OCI-LY7 (cell line): ENCODE measurements around the gene DCAF4L1. TPM values are rescaled to one million over a fixed set of nuclear protein-coding genes. Genes with fewer than 3 reads are reported as not detected.

Source experiments
- BruUV-seq: library from RNA; stranded (reverse); fragments of 400-500 nt; replicated peaks from 2 replicates; lab custom pipeline; 2021; lab: Mats Ljungman, UMichigan
- CTCF ChIA-PET: fragments of 300-600 bp; sonication (Branson Sonifier 250); formaldehyde crosslinking; loops from one replicate; lab custom pipeline; 2022; ENCODE audit warnings: antibody characterized with exemption; ENCODE audit not compliant: unreplicated experiment; lab: Charles Lee
- POLR2A ChIA-PET: fragments of 300-600 bp; sonication (Branson Sonifier 250); formaldehyde crosslinking; loops from one replicate; lab custom pipeline; 2022; ENCODE audit warnings: antibody characterized with exemption; lab: Charles Lee
- DNase-seq: peaks from one replicate; pipeline ENCODE4 v3.0.0-alpha.2; 2015; ENCODE audit warnings: low spot score
- H2AFZ ChIP-seq: fragments of 200-600 bp; sonication (generic), shearing (Covaris generic); 2 replicates; pipeline ENCODE4 v1.6.1; 2014; ENCODE audit warnings: mild to moderate bottlenecking, antibody characterized with exemption, low read length, moderate library complexity
- H3K27ac ChIP-seq: fragments of 200-600 bp; sonication (generic); 2 replicates; pipeline ENCODE4 v1.5.1; 2014; ENCODE audit warnings: mixed run types, low read depth, mild to moderate bottlenecking, moderate library complexity, low read length, inconsistent platforms; ENCODE audit not compliant: poor library complexity, severe bottlenecking
- H3K36me3 ChIP-seq: fragments of 200-600 bp; sonication (generic); 2 replicates; pipeline ENCODE4 v1.6.1; 2014; ENCODE audit warnings: mild to moderate bottlenecking, antibody characterized with exemption, low read length, moderate library complexity, mixed read lengths; ENCODE audit not compliant: insufficient read depth
- H3K4me1 ChIP-seq: fragments of 200-600 bp; sonication (generic); 2 replicates; pipeline ENCODE4 v1.5.1; 2014; ENCODE audit warnings: mild to moderate bottlenecking, low read length; ENCODE audit not compliant: insufficient read depth, poor library complexity, severe bottlenecking
- H3K4me2 ChIP-seq: fragments of 200-600 bp; sonication (generic); 2 replicates; pipeline ENCODE4 v1.6.1; 2014; ENCODE audit warnings: mild to moderate bottlenecking, low read length
- H3K4me3 ChIP-seq: fragments of 200-600 bp; sonication (generic); 2 replicates; pipeline ENCODE4 v1.5.1; 2014; ENCODE audit warnings: mild to moderate bottlenecking, low read depth, low read length; ENCODE audit not compliant: poor library complexity, severe bottlenecking
- H3K79me2 ChIP-seq: fragments of 200-600 bp; sonication (generic); 2 replicates; pipeline ENCODE4 v1.6.1; 2016; ENCODE audit warnings: low read depth, mild to moderate bottlenecking, low read length, moderate library complexity, mixed read lengths; ENCODE audit not compliant: insufficient read depth
- H3K9me2 ChIP-seq: fragments of 200-600 bp; sonication (generic); 2 replicates; pipeline ENCODE4 v1.6.1; 2016; ENCODE audit warnings: mild to moderate bottlenecking, low read length, mixed read lengths; ENCODE audit not compliant: insufficient read depth
- H3K9me3 ChIP-seq: fragments of 200-600 bp; sonication (generic); 2 replicates; pipeline ENCODE4 v1.6.1; 2014; ENCODE audit warnings: mild to moderate bottlenecking, mixed run types, low read length, mixed read lengths
- H4K20me1 ChIP-seq: fragments of 200-600 bp; sonication (generic); 2 replicates; pipeline ENCODE4 v1.6.1; 2014; ENCODE audit warnings: mild to moderate bottlenecking, antibody characterized with exemption, low read length, moderate library complexity, mixed read lengths; ENCODE audit not compliant: insufficient read depth
- EZH2phosphoT487 ChIP-seq: fragments of 200-600 bp; sonication (generic); IDR thresholded peaks from 2 replicates; pipeline ENCODE4 v1.6.1; 2018; ENCODE audit warnings: low read depth, borderline replicate concordance, mild to moderate bottlenecking, mixed run types, antibody characterized with exemption, low read length, moderate library complexity, mixed read lengths
- intact Hi-C: fragments of 100-400 bp; cut with micrococcal nuclease; formaldehyde crosslinking; loops from one replicate; pipeline ENCODE4 v1.10.0; 2022; ENCODE audit not compliant: unreplicated experiment
- total RNA-seq, 2 experiments: library from RNA; depleted of rRNA in 1 of 2; stranded (reverse); fragments of >200 nt in 1 of 2; shearing (Covaris generic) in 1 of 2; gene quantifications; 2 replicates each; pipeline ENCODE4 v1.2.3, GENCODE V29; 2014 to 2022
- TF ChIP-seq, protein P1 (sequence below): fragments of 200-600 bp; sonication (generic); conservative IDR thresholded peaks from 2 replicates; pipeline ENCODE4 v1.5.1; 2014; ENCODE audit warnings: mild to moderate bottlenecking, antibody characterized with exemption, low read length, moderate library complexity, mixed read lengths

Gene DCAF4L1
- total RNA-seq, 2 experiments from 2014 or later: 0.09 to 0.30 TPM

DNA sequence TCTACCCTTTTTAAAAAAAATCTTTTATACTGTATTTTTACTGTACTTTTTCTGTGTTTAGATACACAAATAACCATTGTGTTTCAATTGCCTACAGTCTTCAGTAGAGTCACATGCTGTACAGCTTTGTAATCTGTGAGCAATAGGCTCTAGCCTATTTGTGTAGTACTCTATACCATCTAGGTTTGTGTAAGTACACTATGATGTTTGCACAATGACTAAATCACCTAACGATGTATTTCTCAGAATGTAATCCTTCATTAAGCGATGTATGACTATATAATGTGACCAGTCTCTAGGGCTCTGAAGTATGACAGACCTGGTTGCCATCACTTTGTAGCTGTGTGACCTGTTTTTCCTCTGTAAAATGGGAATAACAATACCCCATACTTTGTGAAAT is 14.2 kb upstream of the DCAF4L1 start:
- CTCF ChIA-PET: no interaction called here

DNA sequence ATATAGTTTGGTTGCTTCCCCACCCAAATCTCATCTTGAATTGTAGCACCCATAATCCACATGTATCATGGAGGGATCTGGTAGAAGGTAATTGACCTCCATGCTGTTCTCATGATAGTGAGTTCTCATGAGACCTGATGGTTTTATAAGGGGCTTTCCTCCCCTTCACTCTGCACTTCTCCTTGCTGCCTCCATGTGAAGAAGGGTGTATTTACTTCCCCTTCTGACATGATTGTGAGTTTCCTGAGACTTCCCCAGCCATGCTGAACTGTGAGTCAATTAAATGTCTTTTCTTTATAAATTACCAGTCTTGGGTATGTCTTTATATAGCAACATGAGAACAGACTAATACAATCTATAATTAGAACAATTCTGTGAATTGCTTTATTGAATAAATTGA is 11.9 kb upstream of the DCAF4L1 start:
- no peak overlapping the region for H3K4me3 ChIP-seq
- intact Hi-C loops: no loop called here
- DNase-seq: no peak
- no peak overlapping the region for H2AFZ ChIP-seq
- no peaks in the 10 kb centered on the region for H3K79me2 ChIP-seq
- no peaks in the 10 kb centered on the region for H4K20me1 ChIP-seq
- TF ChIP-seq EZH2phosphoT487: no peak
- TF ChIP-seq, protein P1, sequence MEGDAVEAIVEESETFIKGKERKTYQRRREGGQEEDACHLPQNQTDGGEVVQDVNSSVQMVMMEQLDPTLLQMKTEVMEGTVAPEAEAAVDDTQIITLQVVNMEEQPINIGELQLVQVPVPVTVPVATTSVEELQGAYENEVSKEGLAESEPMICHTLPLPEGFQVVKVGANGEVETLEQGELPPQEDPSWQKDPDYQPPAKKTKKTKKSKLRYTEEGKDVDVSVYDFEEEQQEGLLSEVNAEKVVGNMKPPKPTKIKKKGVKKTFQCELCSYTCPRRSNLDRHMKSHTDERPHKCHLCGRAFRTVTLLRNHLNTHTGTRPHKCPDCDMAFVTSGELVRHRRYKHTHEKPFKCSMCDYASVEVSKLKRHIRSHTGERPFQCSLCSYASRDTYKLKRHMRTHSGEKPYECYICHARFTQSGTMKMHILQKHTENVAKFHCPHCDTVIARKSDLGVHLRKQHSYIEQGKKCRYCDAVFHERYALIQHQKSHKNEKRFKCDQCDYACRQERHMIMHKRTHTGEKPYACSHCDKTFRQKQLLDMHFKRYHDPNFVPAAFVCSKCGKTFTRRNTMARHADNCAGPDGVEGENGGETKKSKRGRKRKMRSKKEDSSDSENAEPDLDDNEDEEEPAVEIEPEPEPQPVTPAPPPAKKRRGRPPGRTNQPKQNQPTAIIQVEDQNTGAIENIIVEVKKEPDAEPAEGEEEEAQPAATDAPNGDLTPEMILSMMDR: no peak
- H3K9me3 ChIP-seq: no peaks in the 10 kb centered on the region
- H3K27ac ChIP-seq: no peak overlapping the region
- CTCF ChIA-PET: no interaction called here
- POLR2A ChIA-PET: no interaction called here
- no peaks in the 10 kb centered on the region for H3K36me3 ChIP-seq
- H3K4me2 ChIP-seq: no peak overlapping the region
- H3K4me1 ChIP-seq: no peaks in the 10 kb centered on the region
- no TSS peak for BruUV-seq
- H3K9me2 ChIP-seq: no peaks in the 10 kb centered on the region

More for the DNA sequence above, 14.2 kb upstream of the DCAF4L1 start:
- H4K20me1 ChIP-seq: no peaks in the 10 kb centered on the region
- H3K27ac ChIP-seq: no peak overlapping the region
- intact Hi-C loops: no loop called here
- BruUV-seq: no TSS peak
- no peaks in the 10 kb centered on the region for H3K4me1 ChIP-seq
- H3K4me3 ChIP-seq: no peak overlapping the region
- no peak for TF ChIP-seq EZH2phosphoT487
- TF ChIP-seq, protein P1: no peak
- no peak overlapping the region for H3K4me2 ChIP-seq
- no peak overlapping the region for H2AFZ ChIP-seq
- H3K9me3 ChIP-seq: no peaks in the 10 kb centered on the region
- no peaks in the 10 kb centered on the region for H3K9me2 ChIP-seq
- no peaks in the 10 kb centered on the region for H3K79me2 ChIP-seq
- POLR2A ChIA-PET: interaction anchor here (2.7 kb wide), 1 partner anchor 9 kb away, joined by 9 read pairs; no protein-coding TSS in a partner anchor
- no peaks in the 10 kb centered on the region for H3K36me3 ChIP-seq
- DNase-seq: no peak

DNA sequence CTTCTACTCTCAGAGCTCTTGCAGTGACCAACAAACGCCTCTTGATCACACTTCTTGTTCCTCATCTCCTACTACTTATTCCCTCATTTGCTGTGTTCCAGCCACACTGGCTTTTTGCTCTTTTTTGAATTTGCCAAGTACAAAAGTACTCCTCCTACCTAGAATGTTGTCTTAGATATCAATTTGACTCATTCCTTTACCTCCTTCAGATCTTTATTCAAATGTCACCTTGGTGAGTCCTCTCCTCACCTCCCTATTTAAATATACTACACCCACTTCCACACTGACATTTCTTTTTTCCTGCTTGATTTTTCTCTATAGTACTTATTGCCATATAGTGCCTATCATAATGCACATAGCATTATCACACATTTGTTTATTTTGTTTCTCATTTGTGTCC is 6.2 kb upstream of the DCAF4L1 start:
- TF ChIP-seq, protein P1: no peak
- no peak for TF ChIP-seq EZH2phosphoT487
- intact Hi-C loops: no loop called here
- BruUV-seq: no TSS peak
- Histone ChIP-seq H3K4me1 (no peaks in the 10 kb centered on the region), H3K4me3 (no peak overlapping the region), H3K36me3 (no peaks in the 10 kb centered on the region), H3K27ac (no peak overlapping the region), H4K20me1 (no peaks in the 10 kb centered on the region), H3K79me2 (no peaks in the 10 kb centered on the region), H3K4me2 (no peak overlapping the region), H3K9me2 (no peaks in the 10 kb centered on the region), H3K9me3 (no peaks in the 10 kb centered on the region), H2AFZ (no peak overlapping the region)
- ChIA-PET CTCF (no interaction called here), POLR2A (interaction anchor here (2.9 kb wide), 1 partner anchor 9 kb away, joined by 9 read pairs; no protein-coding TSS in a partner anchor)
- no peak for DNase-seq
